GM21529 (cell line): ENCODE results near the gene AAMDC.
"Not testable (repeated sequence)": the region's sequence is repeated elsewhere in the genome, so short reads cannot be mapped to it uniquely, and the experiment has no call there.

Experiments used
- ATAC-seq: cut with Tn5 transposase; IDR thresholded peaks from one replicate; pipeline ENCODE4 v1.9.1; 2021; ENCODE audit not compliant: unreplicated experiment

The AAMDC gene

GRCh38 chr11:77819921-77820564 is 901 bp upstream of the AAMDC start:
- peak; percentile 15 for ATAC-seq

- no peak for ATAC-seq
Measured at GRCh38 chr11:77821349-77821851, 456 bp downstream of the AAMDC start.

GRCh38 chr11:77822126-77822525 is 1.2 kb downstream of the AAMDC start:
- ATAC-seq = not testable (repeated sequence)

DNA sequence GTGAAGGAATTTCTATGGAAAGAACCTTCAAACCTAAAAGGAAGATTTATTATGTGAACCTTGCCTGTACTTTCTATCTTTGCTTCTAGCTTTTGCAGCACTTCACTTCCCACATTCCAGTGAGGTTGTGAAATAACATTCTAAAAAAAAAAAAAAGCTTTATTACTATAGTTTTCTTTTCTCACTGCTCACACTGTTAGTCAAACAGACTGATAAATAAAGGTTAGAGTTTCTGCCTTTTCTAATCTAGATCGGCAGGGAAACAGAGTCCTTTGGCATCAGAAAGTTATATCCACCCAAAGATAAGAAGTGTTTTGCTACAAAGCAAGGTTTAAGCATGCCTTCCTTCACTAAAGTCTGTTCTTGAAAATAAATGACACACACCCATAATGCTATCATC is 2.8 kb downstream of the AAMDC start:
- no peak for ATAC-seq

DNA sequence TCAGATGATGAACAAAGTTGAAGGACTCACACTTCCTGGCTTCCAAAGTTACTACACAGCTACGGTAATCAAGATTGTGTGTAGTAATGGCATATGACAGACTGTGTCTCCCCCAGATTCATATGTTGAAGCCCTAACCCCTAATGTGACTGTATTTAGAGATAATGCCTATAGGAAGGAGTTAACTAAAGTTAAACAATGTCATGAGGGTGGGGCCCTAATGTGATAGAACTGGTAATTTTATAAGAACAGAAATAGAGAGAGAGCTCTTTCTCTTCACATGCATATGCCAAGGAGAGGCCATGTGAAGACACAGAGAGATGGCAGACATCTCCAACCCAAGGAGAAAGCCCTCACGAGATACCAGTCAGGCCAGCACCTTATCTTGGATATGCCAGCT is 8.0 kb downstream of the AAMDC start:
- ATAC-seq = no peak

DNA sequence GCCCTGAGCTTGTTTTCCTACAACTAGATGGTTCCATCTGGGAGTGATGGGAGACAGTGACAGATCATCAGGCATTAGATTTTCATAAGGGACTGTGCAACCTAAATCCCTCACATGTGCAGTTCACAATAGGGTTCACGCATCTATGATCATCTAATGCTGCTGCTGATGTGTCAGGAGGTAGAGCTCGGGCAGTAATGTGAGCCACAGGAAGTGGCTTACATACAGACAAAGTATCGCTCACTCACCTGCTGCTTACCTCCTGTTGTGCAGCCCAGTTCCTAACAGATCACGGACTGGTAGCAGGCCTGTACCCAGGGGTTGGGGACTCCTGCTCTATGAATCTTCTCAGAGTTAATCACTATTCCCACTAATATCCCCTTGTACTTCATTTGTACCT is 12.4 kb downstream of the AAMDC start:
- ATAC-seq = no peak

GRCh38 chr11:77842441-77843121 is 21.6 kb downstream of the AAMDC start:
- no peak for ATAC-seq

DNA sequence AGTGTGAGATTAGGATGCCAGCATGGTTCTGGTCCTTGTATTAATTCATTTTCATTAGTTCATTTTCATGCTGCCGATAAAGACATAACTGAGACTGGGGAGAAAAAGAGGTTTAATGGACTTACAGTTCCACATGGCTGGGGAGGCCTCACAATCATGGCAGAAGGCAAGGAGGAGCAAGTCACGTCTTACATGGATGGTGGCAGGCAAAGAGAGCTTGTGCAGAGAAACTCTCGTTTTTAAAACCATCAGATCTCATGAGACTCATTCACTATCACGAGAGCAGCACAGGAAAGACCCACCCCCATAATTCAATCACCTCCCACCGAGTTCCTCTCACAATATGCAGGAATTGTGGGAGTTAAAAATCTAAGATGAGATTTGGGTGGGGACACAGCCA is 22.8 kb downstream of the AAMDC start:
- ATAC-seq = not testable (repeated sequence)

DNA sequence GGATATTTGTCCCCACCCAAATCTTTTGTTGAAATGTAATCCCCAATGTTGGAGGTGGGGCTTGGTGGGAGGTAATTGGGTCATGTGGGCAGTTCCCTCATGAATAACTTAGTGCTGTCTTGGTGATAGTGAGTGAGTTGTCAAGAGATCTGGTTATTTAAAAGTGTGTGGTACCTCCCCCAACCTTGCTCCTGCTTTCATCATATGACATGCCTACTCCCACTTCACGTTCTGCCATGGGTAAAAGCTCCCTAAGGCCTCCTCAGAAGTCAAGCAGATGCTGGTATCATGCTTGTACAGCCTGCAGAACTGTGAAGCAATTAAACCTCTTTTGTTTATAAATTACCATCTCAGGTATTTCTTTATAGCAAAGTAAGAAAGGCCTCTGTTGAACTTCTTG is 30.6 kb downstream of the AAMDC start:
- no peak for ATAC-seq

GRCh38 chr11:77854838-77855237 is 33.9 kb downstream of the AAMDC start:
- ATAC-seq = no peak

DNA sequence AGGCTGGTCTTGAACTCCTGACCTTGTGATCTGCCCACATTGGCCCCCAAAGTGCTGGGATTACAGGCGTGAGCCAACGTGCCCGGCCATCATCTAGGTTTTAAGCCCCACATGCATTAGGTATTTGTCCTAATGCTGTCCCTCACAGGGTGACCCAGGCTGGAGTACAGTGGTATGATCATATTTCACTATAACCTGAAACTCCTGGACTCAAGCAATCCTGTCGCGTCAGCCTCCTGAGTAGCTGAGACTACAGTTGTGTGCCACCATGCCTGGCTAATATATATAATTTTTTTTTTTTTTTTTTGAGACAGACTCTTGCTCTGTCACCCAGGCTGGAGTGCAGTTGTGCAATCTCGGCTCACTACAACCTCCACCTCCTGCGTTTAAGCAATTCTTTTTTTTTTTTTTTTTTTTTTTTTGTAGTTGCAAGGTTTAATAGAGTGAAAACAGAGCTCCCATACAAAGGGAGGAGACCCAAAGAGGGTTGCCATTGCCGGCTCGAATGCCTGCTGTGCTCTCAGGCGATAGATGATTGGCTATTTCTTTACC is 37.0 kb downstream of the AAMDC start:
- not testable (repeated sequence) for ATAC-seq

- not testable (repeated sequence) for ATAC-seq
Measured at GRCh38 chr11:77861444-77861843, 40.5 kb downstream of the AAMDC start.

DNA sequence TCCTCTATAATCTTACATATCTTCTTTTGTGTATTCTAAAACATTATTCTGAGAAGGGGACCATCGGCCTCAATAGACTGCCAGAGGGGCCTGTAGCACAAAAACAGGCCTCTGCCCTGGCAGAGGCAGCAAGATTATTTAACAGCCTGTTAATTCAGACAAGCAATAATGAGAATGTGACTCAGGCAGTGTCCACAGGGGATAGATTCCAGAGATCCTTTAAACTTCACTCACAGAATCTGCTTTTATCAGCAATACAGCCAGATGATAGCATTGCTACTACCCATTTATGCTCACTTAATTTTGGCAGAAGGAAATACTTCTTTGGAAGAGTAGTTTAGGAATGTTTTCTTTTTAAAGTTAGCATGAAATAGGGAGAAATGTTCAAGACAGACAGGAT is 44.9 kb downstream of the AAMDC start:
- ATAC-seq = no peak

DNA sequence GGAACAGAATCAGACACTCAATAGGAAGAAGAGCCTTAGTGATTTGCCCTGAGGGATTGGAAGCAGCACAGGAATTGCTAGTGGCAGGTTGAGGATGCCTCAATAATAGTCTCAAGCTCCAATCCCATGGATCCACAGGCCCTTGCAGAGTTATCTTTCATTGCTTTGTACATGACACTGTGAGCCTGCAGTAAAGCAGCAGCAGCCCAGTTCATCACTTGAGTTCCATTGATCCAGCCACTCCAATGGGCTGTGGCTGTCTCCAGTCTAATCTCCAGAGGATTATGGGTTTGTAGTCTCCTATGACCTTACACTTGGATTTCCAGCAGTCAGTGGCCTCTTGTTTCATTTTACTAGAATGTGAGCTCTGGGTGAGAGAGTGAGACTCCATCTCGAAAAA is 45.4 kb downstream of the AAMDC start:
- no peak for ATAC-seq

- ATAC-seq = no peak
Measured at GRCh38 chr11:77868744-77869143, 47.8 kb downstream of the AAMDC start.

DNA sequence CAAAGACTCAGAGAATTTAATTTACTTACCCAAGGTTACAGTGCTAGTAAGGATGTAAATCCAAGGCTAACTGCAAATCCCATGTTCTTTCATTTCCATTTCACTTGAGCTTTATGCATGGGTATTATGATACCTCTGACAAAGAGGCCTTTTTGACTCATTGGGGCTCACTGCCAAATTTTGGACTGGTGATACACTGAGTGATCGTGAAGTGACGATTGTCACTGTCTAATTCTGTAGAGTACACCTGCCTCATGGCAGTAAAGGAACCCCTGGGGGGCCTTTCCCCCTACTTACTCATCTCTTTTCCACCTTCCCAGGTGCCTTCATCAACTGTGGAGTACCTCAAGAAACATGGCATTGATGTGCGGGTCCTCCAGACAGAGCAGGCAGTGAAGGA is 50.9 kb downstream of the AAMDC start:
- ATAC-seq = no peak

DNA sequence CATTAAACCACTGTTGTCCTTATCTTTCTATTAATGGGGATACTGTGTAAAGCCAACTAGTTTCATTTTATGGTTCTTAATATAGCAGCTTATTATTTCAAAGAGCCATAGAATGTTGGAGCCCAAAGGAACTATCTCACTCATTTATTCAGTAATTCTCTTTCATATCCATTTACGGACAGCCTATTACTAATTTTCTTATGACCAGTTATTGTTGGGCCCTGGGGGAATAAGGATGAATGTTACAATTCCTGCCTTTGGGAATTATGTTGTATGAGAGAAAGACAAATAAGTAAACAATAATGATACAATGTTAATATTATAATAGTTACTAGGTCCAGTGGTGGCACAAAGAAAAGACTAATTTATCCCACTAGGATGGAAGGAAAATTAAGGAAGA is 52.4 kb downstream of the AAMDC start:
- ATAC-seq = no peak

- no peak for ATAC-seq
Measured at GRCh38 chr11:77874206-77874605, 53.3 kb downstream of the AAMDC start.

DNA sequence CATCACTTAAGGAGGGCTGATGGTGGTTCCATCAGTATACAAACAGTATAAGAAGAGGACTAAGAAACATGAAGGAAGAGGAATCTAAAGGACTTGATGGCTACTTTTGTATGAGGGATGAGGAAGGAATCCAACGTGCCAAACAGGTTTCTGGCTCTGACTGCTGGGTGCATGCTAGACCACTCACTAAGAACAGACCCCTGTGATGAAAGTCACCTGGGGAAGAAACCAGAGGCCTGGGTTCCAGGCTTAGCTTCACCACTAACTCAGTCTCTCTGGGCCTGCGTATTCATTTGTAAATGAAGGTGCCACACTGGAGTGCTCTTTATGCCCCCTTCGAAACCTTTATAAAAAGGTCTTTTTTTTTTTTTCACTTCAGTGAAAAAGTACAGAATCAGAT is 55.1 kb downstream of the AAMDC start:
- ATAC-seq = no peak

GRCh38 chr11:77878247-77878646 is 57.3 kb downstream of the AAMDC start:
- ATAC-seq = not testable (repeated sequence)

DNA sequence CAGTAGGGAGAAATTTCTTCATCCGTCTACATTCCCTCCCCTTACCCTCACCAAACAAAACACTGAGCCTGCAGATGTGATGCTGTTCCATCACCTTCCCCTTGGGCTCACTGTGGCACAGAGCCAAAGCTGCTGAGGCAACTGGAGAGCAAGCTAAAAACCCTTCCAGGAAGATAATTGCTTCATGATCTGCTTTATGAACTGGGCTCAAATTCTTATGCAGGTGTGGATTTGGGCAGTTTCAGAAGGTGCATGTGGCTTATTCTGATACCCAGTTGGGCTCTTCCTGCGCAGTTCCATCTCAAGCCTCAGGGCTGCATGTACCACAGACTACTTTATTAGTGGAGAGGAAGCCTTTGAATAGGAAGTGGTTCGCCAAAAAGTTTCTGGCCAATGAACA is 58.3 kb downstream of the AAMDC start:
- no peak for ATAC-seq

DNA sequence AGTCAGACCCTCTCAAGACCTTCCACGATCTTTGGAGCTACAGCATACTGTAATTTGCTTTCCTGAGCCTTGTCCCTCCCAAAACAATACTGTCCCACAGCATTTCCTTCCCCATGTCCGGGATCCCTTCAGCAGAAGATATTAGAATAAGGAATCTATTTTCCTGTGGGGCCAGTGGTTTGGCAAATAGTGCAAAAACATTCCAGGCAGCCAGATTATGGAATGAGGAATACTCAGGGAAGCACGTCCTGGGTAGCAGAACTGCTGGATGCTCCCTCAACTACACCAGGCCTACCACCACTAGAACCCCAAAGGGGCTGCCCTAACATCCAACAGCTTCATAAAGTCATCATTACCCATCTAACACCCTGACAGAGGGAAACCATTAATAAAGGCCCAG is 61.5 kb downstream of the AAMDC start:
- ATAC-seq = no peak
